H1 (cell line): ENCODE data around the gene NHEJ1. TPM values are rescaled to one million over a fixed set of nuclear protein-coding genes. Genes with fewer than 3 reads are reported as not detected.

Experiments
- CTCF ChIA-PET: fragments of 300-600 bp; sonication (Branson Sonifier 250); formaldehyde crosslinking; loops from one replicate; lab custom pipeline; 2021; ENCODE audit not compliant: partially characterized antibody; lab: Charles Lee
- POLR2A ChIA-PET: fragments of 300-600 bp; sonication (Branson Sonifier 250); formaldehyde crosslinking; loops from one replicate; lab custom pipeline; 2021; ENCODE audit warnings: inconsistent platforms; ENCODE audit not compliant: partially characterized antibody; lab: Charles Lee
- DNase-seq, 2 experiments: peaks; one replicate each; pipeline versions ENCODE4 v3.0.0 to v3.0.0-alpha.2; 2010 to 2022; ENCODE audit warnings: low spot score in 2 of 2, low read depth in 1 of 2, mixed read lengths in 1 of 2
- FAIRE-seq: peaks from 2 replicates; lab custom pipeline; 2011; peaks lifted over from hg19 to GRCh38; lab: Jason Lieb, UNC
- H2AFZ ChIP-seq: 2 replicates; pipeline ENCODE4 v1.8.1; 2012; ENCODE audit warnings: low read length, inconsistent platforms
- H2AK5ac ChIP-seq: 2 replicates; pipeline ENCODE4 v1.6.1; 2013; ENCODE audit warnings: low read depth, low read length
- H2BK120ac ChIP-seq: replicated peaks from 2 replicates; pipeline ENCODE3; 2013; ENCODE audit warnings: low read depth, low read length, inconsistent platforms
- H2BK12ac ChIP-seq: 2 replicates; pipeline ENCODE4 v1.6.1; 2013; ENCODE audit warnings: low read depth, low read length
- H2BK15ac ChIP-seq: 2 replicates; pipeline ENCODE4 v1.6.1; 2013; ENCODE audit warnings: low read length
- H2BK20ac ChIP-seq: 2 replicates; pipeline ENCODE4 v1.6.1; 2013; ENCODE audit warnings: low read length
- H2BK5ac ChIP-seq: 2 replicates; pipeline ENCODE4 v1.6.1; 2013; ENCODE audit warnings: low read depth, low read length
- H3K14ac ChIP-seq: 2 replicates; pipeline ENCODE4 v1.6.1; 2013; ENCODE audit warnings: inconsistent platforms; ENCODE audit not compliant: insufficient read length
- H3K18ac ChIP-seq: 2 replicates; pipeline ENCODE4 v1.6.1; 2013; ENCODE audit warnings: low read length; ENCODE audit errors: extremely low read depth
- H3K23ac ChIP-seq: 2 replicates; pipeline ENCODE4 v1.6.1; 2013; ENCODE audit warnings: inconsistent platforms; ENCODE audit not compliant: insufficient read length
- H3K23me2 ChIP-seq: 2 replicates; pipeline ENCODE4 v1.6.1; 2013; ENCODE audit warnings: low read depth, low read length
- H3K27ac ChIP-seq: 2 replicates; pipeline ENCODE4 v1.6.1; 2011; ENCODE audit warnings: low read depth, low read length, inconsistent platforms
- H3K27me3 ChIP-seq, 4 experiments: replicated peaks in 1 of 4; 1 replicate in 1 of 4; 2 replicates in 3 of 4; pipeline versions ENCODE4 v1.6.1 to v1.8.1; 2011 to 2013; ENCODE audit warnings: low read length in 3 of 4, mild to moderate bottlenecking in 3 of 4, inconsistent platforms in 2 of 4, mixed read lengths in 2 of 4, moderate library complexity in 1 of 4; ENCODE audit not compliant: control insufficient read depth in 3 of 4, insufficient read depth in 3 of 4; ENCODE audit errors: extremely low read depth in 1 of 4
- H3K36me3 ChIP-seq, 4 experiments: 2 replicates each; pipeline versions ENCODE4 v1.6.1 to v1.8.1; 2011 to 2013; ENCODE audit warnings: mild to moderate bottlenecking in 4 of 4, low read length in 3 of 4, moderate library complexity in 2 of 4, control low read depth in 1 of 4, inconsistent platforms in 1 of 4; ENCODE audit not compliant: insufficient read depth in 4 of 4, control insufficient read depth in 2 of 4
- H3K4ac ChIP-seq: replicated peaks from 2 replicates; pipeline ENCODE3; 2013; ENCODE audit warnings: low read length, low read depth, mixed read lengths, inconsistent platforms; ENCODE audit not compliant: insufficient read length
- H3K4me1 ChIP-seq, 4 experiments: replicated peaks in 1 of 4; 1 replicate in 1 of 4; 2 replicates in 3 of 4; pipeline versions ENCODE4 v1.6.1 to v1.8.1; 2011 to 2013; ENCODE audit warnings: low read length in 3 of 4, inconsistent platforms in 2 of 4, mixed read lengths in 1 of 4; ENCODE audit not compliant: insufficient read depth in 4 of 4, control insufficient read depth in 3 of 4
- H3K4me2 ChIP-seq, 2 experiments: 2 replicates each; pipeline versions ENCODE4 v1.6.1 to v1.8.1; 2011 to 2013; ENCODE audit warnings: low read depth in 2 of 2, low read length in 2 of 2, control low read depth in 1 of 2, inconsistent platforms in 1 of 2, mild to moderate bottlenecking in 1 of 2; ENCODE audit not compliant: insufficient read depth in 1 of 2
- H3K4me3 ChIP-seq, 4 experiments: fragments of 200-600, 300-600 bp in 1 of 4; sonication (generic), shearing (Covaris generic), sonication (Bioruptor Twin) in 1 of 4; 2 replicates each; pipeline versions ENCODE4 v1.5.1 to v1.8.1; 2011 to 2016; ENCODE audit warnings: low read length in 4 of 4, low read depth in 3 of 4, control low read depth in 2 of 4, inconsistent platforms in 2 of 4, mild to moderate bottlenecking in 2 of 4, mixed read lengths in 1 of 4, moderate library complexity in 1 of 4; ENCODE audit not compliant: insufficient read depth in 2 of 4; ENCODE audit errors: extremely low read depth in 1 of 4
- H3K56ac ChIP-seq: replicated peaks from 2 replicates; pipeline ENCODE3; 2013; ENCODE audit warnings: low read depth, mild to moderate bottlenecking, mixed read lengths, low read length, inconsistent platforms; ENCODE audit not compliant: insufficient read length
- H3K79me1 ChIP-seq: 2 replicates; pipeline ENCODE4 v1.6.1; 2013; ENCODE audit warnings: low read depth, low read length, control low read depth
- H3K79me2 ChIP-seq, 2 experiments: 2 replicates each; pipeline versions ENCODE4 v1.6.1 to v1.8.1; 2012 to 2013; ENCODE audit warnings: low read length in 2 of 2, mild to moderate bottlenecking in 2 of 2, inconsistent platforms in 1 of 2; ENCODE audit not compliant: insufficient read depth in 2 of 2, control insufficient read depth in 1 of 2
- H3K9ac ChIP-seq, 4 experiments: replicated peaks in 1 of 4; 1 replicate in 1 of 4; 2 replicates in 3 of 4; pipeline versions ENCODE4 v1.6.1 to v1.8.1; 2011 to 2013; ENCODE audit warnings: low read depth in 3 of 4, low read length in 3 of 4, control low read depth in 2 of 4, mild to moderate bottlenecking in 2 of 4, moderate library complexity in 2 of 4, inconsistent platforms in 1 of 4; ENCODE audit errors: extremely low read depth in 1 of 4
- H3K9me3 ChIP-seq, 2 experiments: 2 replicates each; pipeline versions ENCODE4 v1.6.1 to v1.8.1; 2012 to 2013; ENCODE audit warnings: mild to moderate bottlenecking in 2 of 2, moderate library complexity in 2 of 2, control low read depth in 1 of 2, inconsistent platforms in 1 of 2, low read depth in 1 of 2, low read length in 1 of 2, mixed read lengths in 1 of 2; ENCODE audit not compliant: insufficient read depth in 2 of 2
- H4K20me1 ChIP-seq, 2 experiments: replicated peaks in 1 of 2; 2 replicates each; pipeline versions ENCODE3 to v1.8.1; 2011 to 2013; ENCODE audit warnings: inconsistent platforms in 2 of 2, low read length in 2 of 2, mild to moderate bottlenecking in 1 of 2; ENCODE audit not compliant: insufficient read depth in 2 of 2, control insufficient read depth in 1 of 2
- H4K5ac ChIP-seq: 2 replicates; pipeline ENCODE4 v1.6.1; 2013; ENCODE audit warnings: low read length, low read depth, mixed read lengths, inconsistent platforms; ENCODE audit not compliant: insufficient read length
- H4K8ac ChIP-seq: 2 replicates; pipeline ENCODE4 v1.8.0; 2013; ENCODE audit warnings: mild to moderate bottlenecking, moderate library complexity, low read length, inconsistent platforms; ENCODE audit not compliant: insufficient read depth; ENCODE audit errors: extremely low read depth
- H4K91ac ChIP-seq: replicated peaks from 2 replicates; pipeline ENCODE3; 2013; ENCODE audit warnings: low read length, mixed read lengths, inconsistent platforms; ENCODE audit not compliant: insufficient read length
- ATF2 ChIP-seq: IDR thresholded peaks from 2 replicates; pipeline ENCODE4 v1.6.1; 2012; ENCODE audit warnings: low read length, inconsistent platforms
- FOSL1 ChIP-seq: IDR thresholded peaks from 2 replicates; pipeline ENCODE4 v1.6.1; 2011; ENCODE audit warnings: mild to moderate bottlenecking, low read depth, low read length, moderate library complexity; ENCODE audit not compliant: insufficient read depth
- HDAC6 ChIP-seq: IDR thresholded peaks from one replicate; pipeline ENCODE4 v1.7.1; 2012; ENCODE audit warnings: low read depth, mild to moderate bottlenecking, inconsistent platforms, low read length, moderate library complexity
- KDM4A ChIP-seq: IDR thresholded peaks from one replicate; pipeline ENCODE4 v1.7.1; 2012; ENCODE audit warnings: low read depth, mild to moderate bottlenecking, moderate library complexity, low read length, inconsistent platforms; ENCODE audit not compliant: severe bottlenecking
- PHF8 ChIP-seq: fragments of 200-600 bp; sonication (generic); conservative IDR thresholded peaks from 2 replicates; pipeline ENCODE4 v1.7.1; 2012; ENCODE audit warnings: low read depth, mild to moderate bottlenecking, inconsistent platforms, low read length, moderate library complexity
- RXRA ChIP-seq: IDR thresholded peaks from 2 replicates; pipeline ENCODE4 v1.6.1; 2011; ENCODE audit warnings: low read depth, mild to moderate bottlenecking, low read length, moderate library complexity; ENCODE audit not compliant: insufficient read depth
- SAP30 ChIP-seq: fragments of 300-600 bp; sonication (generic); IDR thresholded peaks from 2 replicates; pipeline ENCODE4 v1.7.1; 2012; ENCODE audit warnings: low read length, moderate library complexity, mild to moderate bottlenecking, inconsistent platforms; ENCODE audit not compliant: insufficient read depth, insufficient replicate concordance
- SIN3A ChIP-seq, 2 experiments: IDR thresholded peaks in 1 of 2; conservative IDR thresholded peaks in 1 of 2; 2 replicates each; pipeline ENCODE4 v1.6.1; 2011 to 2012; ENCODE audit warnings: low read length in 2 of 2, improper control_type of control experiment in 1 of 2, low read depth in 1 of 2, mild to moderate bottlenecking in 1 of 2
- SP4 ChIP-seq: IDR thresholded peaks from 2 replicates; pipeline ENCODE4 v1.6.1; 2012; ENCODE audit warnings: low read length, inconsistent platforms
- USF2 ChIP-seq: IDR thresholded peaks from 2 replicates; pipeline ENCODE4 v1.6.1; 2011; ENCODE audit warnings: low read length, improper control_type of control experiment
- YY1 ChIP-seq: IDR thresholded peaks from 2 replicates; pipeline ENCODE4 v1.6.1; 2011; ENCODE audit warnings: low read depth, mild to moderate bottlenecking, low read length
- polyA plus RNA-seq, 7 experiments: library from polyadenylated mRNA; depleted of rRNA in 3 of 7; stranded (reverse) in 5 of 7; unstranded in 2 of 7; fragments of >200 nt in 5 of 7; fragments of 200-250 nt in 2 of 7; gene quantifications; 1 replicate in 5 of 7; 2 replicates in 1 of 7; 4 replicates in 1 of 7; pipeline versions ENCODE4 v1.2.1 to v1.2.3, GENCODE V29; 2011 to 2013; ENCODE audit warnings: missing spikeins in 2 of 7, mixed read lengths in 2 of 7
- total RNA-seq: library from RNA; stranded (reverse); fragmentation: NEBNext Ultra II Directional; extraction: Animal tissue kit (Norgen Biotek cat#: 25700); gene quantifications from 2 replicates; pipeline ENCODE4 v1.2.1, GENCODE V29; 2021

NHEJ1 gene
- total and polyA plus RNA-seq, 2 of the 8 experiments (the other 6 are each of a cell fraction or from before 2014, with no cell fraction given) = 22.7 to 24.1 TPM

DNA sequence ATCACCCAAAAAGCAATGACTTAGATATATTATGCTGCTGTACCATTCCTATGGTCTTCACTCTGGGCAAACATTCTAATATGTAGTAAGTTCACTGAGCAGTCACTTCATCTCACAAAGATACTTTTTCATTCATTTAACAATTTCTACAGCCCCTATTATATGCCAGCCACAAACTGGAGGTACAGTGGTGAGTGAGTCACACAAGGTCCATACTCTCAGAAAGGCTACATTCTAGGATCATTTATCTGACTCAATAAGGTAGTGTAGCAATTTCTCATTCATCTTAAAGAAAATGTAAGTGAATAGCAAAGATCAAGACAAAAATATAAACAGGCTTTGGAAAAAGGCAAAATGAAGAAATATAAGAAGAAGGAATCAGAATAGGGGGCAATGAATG lies 40.5 kb downstream of the NHEJ1 start:
- no peak overlapping the region for H3K4me3 ChIP-seq
- no peaks in the 10 kb centered on the region for H3K36me3 ChIP-seq
- H3K4me2 ChIP-seq = no peak overlapping the region
- ChIA-PET POLR2A (interaction anchor here (1.0 kb wide), 2 partner anchors 8 to 62 kb away, joined by 3 to 4 read pairs; no protein-coding TSS in a partner anchor), CTCF (interaction anchor here (0.7 to 37.2 kb wide), 32 partner anchors 5 to 411 kb away, joined by 3 to 1777 read pairs (median 5); partner anchors contain the start of genes CFAP65, IHH and SLC23A3)
- no peak overlapping the region for H2BK5ac ChIP-seq
- no peak overlapping the region for H4K91ac ChIP-seq
- no peak overlapping the region for H4K5ac ChIP-seq
- H3K14ac ChIP-seq = no peak overlapping the region
- no peaks in the 10 kb centered on the region for H3K79me2 ChIP-seq
- H2BK20ac ChIP-seq = no peak overlapping the region
- no peak overlapping the region for H2BK15ac ChIP-seq
- FAIRE-seq = no peak
- H3K4me1 ChIP-seq = no peaks in the 10 kb centered on the region; a peak in 2 of 7 replicates
- H2AK5ac ChIP-seq = no peak overlapping the region
- no peak overlapping the region for H2BK120ac ChIP-seq
- H3K56ac ChIP-seq = no peak overlapping the region
- no peak overlapping the region for H2AFZ ChIP-seq
- H3K27me3 ChIP-seq = no peaks in the 10 kb centered on the region
- H3K9ac ChIP-seq = no peak overlapping the region
- H4K8ac ChIP-seq = no peak overlapping the region
- no peaks in the 10 kb centered on the region for H3K79me1 ChIP-seq
- no peak overlapping the region for H2BK12ac ChIP-seq
- H3K4ac ChIP-seq = no peak overlapping the region
- no peak overlapping the region for H3K23ac ChIP-seq
- H4K20me1 ChIP-seq = peaks cover 0 to 2% of the 10 kb centered on the region in 2 experiments
- H3K18ac ChIP-seq = no peak overlapping the region
- no peak for DNase-seq
- H3K23me2 ChIP-seq = no peaks in the 10 kb centered on the region
- H3K9me3 ChIP-seq = no peaks in the 10 kb centered on the region
- no peak overlapping the region for H3K27ac ChIP-seq
- no peak for TF ChIP-seq PHF8
- TF ChIP-seq HDAC6 = no peak
- TF ChIP-seq FOSL1 = no peak
- no peak for TF ChIP-seq KDM4A
- no peak for TF ChIP-seq ATF2
- no peak for TF ChIP-seq SP4
- TF ChIP-seq RXRA = no peak
- no peak for TF ChIP-seq USF2
- TF ChIP-seq SIN3A (conservative IDR thresholded peaks at IDR 0.05 in 1 of 2, IDR thresholded peaks at IDR 0.05 in 1 of 2; ENCODE audit: low read depth in 1 of 2, low read length in 2 of 2) = no peak
- TF ChIP-seq SAP30 = no peak
- no peak for TF ChIP-seq YY1
